ENCODE measurements around the gene SYF2. TPM values are rescaled to one million over a fixed set of nuclear protein-coding genes. Genes with fewer than 3 reads are reported as not detected.
"Not testable (repeated sequence)": the region's sequence is repeated elsewhere in the genome, so short reads cannot be mapped to it uniquely, and the experiment has no call there.

SYF2 gene
- total RNA-seq, result 23.3 and 23.5 TPM in 2 replicates

DNA sequence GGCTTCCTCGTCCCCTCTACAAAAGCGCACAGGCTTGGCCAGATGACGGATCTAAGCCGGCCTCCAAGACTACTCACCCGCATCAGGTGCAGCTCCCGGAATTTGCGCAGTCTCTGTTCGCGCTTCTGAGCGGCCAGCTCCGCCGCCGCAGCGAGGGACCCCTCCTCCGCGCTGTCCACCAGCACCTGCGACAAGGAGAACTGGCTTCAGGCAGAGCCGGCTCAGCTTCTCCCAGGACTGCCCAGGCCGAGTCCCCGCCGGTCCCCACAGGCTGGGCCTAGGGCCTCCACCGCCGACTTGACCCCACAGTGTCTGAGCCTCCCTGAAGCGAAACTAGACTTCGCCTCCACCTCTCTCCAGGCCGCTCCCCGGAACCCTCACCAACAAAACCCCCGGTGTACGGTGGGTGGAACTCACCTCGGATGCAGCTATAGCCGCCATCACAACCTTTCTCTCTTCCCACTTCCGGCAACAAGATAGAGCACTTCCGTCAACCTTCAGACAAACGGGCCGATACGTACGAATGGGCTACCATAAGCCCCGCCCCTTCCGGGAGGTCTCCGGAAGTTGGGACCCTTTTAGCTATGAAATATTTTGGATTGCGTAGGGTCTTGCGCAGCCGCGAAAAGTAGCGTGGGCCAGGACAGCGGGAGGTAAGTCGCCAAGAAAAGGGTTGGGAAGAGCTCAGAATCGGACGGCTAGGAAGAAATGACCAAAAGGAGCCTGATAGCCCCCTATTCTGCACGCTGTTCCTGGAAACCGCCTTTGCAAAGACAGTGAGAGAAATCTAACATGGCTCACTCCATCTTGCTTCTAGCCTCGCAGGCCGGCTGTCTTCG, at the start of gene SYF2:
Gene SYF2, minus strand, starts transcription at position 476 of the 839 bp plus-strand sequence. Its CDS starts 35 bp downstream, at position 441.
- DNase-seq (ENCODE audit: low read depth in 2 of 2), result peak; percentile 88 to 92

DNA sequence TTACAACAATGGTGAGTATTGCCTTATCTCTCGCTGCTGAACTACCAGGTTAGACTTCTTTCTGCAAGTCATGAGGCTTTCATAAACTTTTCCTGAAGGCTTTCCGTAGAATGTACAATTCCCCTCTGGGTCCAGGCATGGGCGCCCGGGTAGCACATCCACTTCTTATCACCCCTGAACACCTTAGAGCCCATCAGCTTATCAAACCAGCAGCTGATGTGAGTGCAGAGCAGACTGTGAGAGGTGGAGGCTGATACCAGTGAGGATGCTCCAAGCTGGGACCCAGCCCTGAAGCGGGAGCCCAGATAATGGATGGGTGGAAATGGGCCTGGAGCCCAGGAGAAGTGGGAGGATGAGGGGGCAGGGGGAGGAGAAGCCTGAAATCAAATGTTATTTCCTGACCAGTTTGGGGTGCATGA, 47.4 kb upstream of the SYF2 start:
- DNase-seq (ENCODE audit: low read depth in 2 of 2), result not testable (repeated sequence)

DNA sequence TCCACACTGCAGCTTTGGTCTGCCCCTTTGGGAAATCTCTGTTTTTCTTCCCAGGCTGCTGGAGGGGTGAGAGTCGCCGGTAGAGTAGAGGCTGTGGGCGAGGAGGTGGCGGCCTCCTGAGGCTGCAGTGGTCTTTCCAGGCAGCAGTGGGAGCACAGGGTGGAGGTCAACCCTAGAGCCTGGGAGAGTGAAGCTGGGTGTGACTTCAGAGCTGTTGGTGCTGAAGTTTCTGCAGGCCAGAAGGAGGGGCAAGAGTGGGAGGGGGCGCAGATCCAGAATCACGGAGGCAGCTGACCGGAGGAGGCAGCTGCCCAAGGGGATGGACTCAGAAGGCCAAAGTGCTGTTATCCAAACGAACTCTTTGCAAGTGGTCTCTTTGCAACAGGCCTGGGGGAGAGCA, 46.5 kb upstream of the SYF2 start:
- DNase-seq (ENCODE audit: low read depth in 2 of 2), result not testable (repeated sequence)

DNA sequence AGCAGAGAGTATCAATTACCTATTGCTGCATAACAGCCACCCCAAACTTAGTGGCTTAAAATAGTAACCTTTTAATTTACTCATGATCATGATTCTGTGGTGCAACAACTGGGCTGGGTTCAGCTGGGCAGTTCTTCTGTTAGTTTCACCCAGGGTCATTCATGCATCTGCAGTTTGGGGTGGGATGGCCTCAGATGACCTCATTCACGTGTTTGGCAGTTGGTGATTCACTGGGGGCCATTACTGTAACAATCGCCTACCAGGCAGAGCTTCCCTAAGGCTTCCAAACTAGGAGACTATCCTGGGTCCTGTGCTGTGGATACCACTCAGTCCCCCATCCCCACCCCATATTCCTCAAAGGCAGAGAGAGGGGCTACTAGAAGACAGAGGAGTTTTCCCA, 46.1 kb upstream of the SYF2 start:
- DNase-seq (ENCODE audit: low read depth in 2 of 2), result not testable (repeated sequence)

DNA sequence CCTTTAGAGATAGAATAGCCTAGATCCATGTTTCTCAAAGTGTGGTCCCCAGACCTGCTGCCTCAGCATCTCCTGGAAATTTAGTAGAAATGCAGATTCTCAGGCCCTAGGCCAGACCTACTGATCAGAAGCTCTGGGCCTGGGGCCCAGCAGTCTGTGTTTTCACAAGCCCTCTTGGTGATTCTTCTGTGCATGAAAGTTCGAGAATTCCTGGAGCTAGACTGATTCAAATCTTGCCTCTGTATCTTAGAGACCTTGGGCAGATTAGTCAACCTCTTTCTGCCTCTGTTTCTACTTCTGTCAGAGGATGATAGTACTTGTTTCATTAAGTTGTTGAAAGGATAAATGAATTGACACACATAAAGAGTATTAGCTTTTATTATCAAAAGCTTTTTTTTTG, 45.0 kb upstream of the SYF2 start:
- not testable (repeated sequence) for DNase-seq (ENCODE audit: low read depth in 2 of 2)

DNA sequence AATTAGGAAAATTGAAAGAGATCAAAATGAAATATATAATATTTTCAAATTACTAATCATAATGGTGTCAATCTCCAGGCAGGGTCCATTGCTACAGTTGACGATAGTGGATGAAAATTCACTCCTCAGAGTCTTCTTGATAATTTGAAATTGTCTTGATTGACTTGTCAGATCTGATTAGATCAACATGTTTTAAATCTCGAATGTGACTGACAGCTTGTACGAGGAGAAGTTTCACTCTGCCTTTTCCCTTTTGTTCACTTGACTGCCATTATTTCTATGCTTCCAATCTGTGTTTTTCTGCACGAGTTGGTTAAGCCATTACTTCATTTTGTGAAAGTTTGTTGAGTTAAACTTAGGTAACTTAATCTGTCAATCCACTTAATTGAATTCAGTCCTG, 43.3 kb upstream of the SYF2 start:
- DNase-seq (ENCODE audit: low read depth in 2 of 2), result not testable (repeated sequence)

DNA sequence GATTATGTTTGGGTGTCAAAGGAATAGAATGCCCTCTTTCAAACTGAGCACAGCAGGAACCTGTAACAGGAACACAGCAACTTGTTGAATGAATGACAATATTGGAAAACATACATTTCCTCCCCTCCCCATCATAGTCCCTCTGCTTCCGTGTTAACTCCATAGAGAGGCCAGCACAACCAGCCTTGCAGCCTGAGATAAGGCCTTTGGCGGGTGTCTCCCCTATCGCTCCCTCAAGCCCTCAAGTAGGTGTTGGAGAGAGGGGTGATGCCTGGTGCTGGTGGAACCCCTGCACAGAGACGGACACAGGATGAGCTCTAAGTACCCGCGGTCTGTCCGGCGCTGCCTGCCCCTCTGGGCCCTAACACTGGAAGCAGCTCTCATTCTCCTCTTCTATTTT, 39.9 kb upstream of the SYF2 start, which contains the start of gene RHD:
Gene RHD, plus strand, starts transcription at position 272 of the 400 bp plus-strand sequence. Its CDS starts 39 bp downstream, at position 311.
- not testable (repeated sequence) for DNase-seq (ENCODE audit: low read depth in 2 of 2)

DNA sequence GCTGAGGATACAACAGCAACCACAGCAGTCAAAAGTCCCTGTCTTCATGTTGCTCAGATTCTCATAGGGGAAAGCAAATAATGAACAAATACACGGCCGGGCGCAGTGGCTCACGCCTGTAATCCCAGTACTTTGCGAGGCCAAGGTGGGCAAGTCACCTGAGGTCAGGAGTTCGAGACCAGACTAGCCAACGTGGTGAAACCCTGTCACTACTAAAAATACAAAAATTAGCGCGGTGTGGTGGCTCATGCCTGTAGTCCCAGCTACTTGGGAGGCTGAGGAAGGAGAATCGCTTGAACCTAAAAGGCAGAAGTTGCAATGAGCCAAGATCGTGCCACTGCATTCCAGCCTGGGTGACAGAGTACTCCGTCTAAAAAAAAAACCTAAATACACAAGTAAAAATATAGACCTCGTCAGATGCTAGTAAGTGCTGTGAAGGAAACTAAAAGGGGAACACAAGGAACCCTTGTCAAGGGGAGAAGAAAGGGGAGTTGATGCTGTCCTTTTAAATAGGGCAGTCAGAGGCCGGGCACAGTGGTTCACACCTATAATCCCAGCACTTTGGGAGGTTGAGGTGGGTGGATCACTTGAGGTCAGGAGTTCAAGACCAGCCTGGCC, 36.0 kb upstream of the SYF2 start:
- DNase-seq (ENCODE audit: low read depth in 2 of 2), result not testable (repeated sequence)

DNA sequence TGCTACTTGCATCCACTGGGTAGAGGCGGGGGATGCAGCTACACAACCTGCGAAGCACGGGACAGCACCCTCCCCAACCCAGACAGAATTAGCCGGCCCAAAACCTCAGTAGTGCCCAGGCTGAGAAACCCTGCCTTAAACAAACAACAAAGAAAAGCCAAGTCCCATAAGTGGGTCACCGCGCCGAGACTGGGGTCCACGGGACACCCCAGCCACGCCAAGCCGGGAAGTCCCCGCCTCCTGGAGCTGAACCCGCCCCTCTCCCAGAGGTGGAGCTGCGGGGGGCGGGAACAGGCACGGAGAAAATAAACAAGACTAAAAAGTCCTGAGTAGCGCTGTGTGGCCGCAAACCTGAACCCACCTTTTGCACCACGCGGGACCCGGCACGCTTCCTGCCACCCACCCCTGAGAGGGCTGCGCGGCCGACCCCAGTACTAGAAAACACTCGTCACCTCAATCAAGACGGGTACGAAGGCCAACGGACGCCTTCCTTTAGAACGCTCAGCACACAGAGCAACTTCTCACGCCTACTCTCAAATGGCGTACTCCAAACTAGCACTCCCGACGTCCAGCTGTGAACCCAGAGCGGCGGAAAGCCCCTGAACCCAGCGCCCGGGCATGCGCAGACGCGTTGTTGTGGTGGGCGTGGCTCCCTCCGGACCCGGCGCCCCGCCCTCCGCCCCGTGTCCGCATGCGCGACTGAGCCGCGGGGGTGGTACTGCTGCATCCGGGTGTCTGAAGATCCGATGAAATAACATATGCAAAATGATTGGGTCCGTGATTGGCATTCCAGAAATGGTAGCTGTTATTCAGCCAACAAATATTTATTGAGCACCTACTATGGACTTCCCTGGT, 35.2 kb upstream of the SYF2 start:
- DNase-seq (ENCODE audit: low read depth in 2 of 2), result peak in 1 of 2 donors; percentile 28

DNA sequence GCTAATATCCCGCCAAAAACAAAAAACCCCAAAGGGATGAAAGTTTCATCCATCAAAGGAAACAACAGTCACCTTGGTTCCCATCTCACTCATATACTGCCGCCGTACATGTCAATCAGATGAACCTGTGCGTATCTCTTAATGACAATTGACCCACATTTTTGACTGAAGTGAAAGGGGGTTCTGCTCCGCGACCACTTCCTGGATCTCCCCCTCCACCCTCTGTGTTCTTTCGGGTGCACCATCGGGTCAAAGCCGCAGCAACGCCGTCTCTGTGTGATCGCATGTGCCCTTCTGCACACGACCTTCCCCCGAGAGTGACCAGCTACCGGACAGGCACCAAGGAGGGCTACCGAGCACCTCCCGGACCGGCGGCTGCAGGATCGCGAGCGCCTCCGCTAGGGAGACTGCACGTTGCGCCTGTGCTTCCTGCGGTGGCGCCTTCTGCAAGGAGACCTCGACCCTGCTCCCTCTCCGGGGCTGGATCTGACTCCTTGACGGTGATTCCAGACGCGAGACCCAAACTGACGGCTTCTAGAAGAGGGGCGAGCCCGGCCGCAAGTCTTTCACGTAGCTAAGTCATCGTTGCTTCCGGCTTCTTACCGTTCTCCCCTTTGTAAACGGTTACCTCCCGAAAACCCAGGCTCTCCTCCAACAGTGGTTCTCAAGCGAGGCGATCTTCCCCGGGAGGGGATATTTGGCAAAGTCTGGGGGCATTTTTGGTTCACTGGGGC, 34.4 kb upstream of the SYF2 start:
- not testable (repeated sequence) for DNase-seq (ENCODE audit: low read depth in 2 of 2)

DNA sequence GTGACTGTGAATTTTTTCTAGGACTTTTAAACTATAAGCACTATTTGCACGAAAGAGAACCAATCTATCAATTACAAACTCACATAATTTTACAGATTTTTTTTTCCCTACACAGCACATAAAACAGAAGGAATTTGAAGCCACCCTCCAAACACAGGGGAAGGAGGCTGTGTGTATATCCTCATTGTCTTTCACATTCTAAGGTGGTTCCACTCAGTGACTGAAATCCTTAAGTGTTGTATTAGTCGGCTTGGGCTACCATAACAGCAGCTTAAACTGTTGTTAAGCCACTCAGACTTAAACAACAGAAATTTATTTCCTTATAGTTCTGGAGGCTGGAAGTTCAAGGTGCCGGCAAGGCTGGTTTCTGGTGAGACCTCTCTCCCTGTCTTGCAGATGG, 28.0 kb upstream of the SYF2 start:
- not testable (repeated sequence) for DNase-seq (ENCODE audit: low read depth in 2 of 2)

DNA sequence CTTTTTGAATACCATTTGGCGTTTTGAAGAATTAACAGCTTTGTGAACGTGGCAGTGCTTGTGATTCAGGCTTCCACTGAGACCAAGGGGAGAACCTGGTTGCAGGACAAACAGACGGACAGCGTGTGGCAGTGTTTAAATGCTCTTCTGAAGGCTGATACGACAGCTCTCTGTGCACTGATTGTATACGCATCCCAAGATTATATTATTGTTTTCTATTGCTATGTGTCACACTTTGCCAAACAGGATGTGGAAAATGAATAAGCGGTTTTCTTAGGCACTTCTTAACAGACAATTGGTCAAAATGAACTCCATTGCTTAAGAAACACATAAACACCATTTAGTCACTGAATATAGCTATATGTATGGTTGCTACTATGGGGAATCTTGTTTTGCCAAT, 27.5 kb upstream of the SYF2 start:
- peak; percentile 25 to 71 for DNase-seq (ENCODE audit: low read depth in 2 of 2)

DNA sequence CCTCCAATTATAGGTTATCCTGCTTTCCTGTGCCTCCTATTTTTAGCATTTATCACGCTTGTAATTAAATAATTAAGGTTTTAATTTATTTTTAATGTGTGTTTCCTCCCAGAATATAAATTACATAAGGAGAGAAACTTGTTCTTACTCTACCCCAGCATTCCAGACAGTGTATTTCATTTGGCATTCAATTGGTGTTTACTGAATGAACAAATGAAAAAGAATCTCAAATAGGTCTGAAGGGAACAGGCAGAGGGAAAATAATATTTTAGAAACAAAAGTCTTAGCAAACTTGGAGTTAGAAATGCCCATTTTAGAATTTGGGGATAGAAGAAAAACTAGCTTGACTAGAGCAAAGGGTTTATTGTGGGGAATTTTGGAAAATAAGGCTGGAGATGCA, 24.9 kb upstream of the SYF2 start:
- DNase-seq (ENCODE audit: low read depth in 2 of 2), result no peak

DNA sequence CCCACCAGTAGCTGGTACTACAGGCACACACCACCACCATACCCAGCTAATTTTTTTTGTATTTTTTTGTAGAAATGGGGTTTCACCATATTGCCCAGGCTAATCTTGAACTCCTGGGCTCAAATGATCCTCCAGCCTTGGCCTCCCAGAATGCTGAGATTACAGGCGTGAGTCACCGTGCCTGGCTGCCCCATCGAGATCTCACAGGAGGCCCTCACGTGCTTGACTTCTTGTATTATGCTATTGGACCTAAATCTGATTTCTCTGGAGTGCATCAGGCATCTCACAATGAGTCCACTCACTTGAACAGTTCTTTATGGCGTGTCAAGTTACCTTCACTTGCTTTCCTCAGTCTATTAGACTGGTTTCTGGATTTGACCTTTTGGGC, 24.3 kb upstream of the SYF2 start:
- no peak for DNase-seq (ENCODE audit: low read depth in 2 of 2)

DNA sequence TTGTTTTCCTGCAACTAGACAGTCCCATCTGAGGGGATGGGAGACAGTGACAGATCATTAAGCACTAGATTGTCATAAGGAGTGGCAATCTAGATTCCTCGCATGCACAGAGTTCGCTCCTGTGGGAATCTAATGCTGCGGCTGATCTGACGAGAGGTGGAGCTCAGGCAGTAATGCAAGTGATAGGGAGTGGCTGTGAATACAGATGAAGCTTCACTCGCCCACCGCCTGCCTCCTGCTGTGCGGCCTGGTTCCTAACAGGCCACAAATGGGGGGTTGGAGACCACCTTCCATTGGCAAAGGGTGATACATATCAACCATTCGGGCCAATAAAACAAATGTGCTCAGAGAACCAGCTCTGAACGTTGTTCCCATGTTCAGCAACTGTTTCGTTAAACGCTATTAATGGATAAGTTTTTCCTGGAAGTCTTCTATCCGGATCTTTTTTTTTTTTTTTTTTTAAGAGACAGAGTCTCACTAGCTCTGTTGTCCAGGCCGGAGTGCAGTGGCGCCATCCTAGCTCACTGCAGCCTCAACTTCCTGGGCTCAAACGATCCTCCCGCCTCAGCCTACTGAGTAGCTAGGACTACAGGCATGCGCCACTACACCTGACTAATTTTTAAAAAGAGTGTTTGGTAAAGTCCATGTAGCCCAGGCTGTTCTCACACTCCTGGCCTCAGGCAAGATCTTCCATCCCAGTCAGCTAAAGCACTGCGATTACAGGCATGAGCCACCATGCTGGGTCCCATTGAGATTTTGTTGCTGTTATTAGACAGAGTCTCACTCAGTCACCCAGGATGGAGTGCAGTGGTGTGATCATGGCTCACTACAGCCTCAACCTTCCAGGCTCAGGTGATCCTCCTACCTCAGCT, 23.6 kb upstream of the SYF2 start:
- DNase-seq (ENCODE audit: low read depth in 2 of 2), result no peak

DNA sequence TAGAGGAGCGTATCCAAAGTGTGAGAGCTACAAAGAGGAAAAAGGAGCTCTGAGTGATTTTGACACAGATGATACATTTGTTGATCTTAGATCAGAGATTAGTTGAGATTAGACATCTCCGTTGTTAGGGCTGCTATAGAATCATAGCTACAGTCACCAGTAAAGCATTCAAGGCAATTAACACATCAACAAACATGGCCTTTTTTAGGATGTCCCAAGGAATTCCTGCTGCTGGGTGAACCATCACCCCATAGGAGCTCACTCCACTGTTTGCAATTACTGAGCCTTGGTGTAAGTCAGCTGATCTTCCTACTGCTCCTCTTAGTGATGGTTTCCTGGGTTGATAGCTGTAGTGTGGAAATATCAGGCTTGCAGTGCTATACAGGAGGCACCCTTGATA, 21.6 kb upstream of the SYF2 start:
- DNase-seq (ENCODE audit: low read depth in 2 of 2), result peak in 1 of 2 donors; percentile 29

DNA sequence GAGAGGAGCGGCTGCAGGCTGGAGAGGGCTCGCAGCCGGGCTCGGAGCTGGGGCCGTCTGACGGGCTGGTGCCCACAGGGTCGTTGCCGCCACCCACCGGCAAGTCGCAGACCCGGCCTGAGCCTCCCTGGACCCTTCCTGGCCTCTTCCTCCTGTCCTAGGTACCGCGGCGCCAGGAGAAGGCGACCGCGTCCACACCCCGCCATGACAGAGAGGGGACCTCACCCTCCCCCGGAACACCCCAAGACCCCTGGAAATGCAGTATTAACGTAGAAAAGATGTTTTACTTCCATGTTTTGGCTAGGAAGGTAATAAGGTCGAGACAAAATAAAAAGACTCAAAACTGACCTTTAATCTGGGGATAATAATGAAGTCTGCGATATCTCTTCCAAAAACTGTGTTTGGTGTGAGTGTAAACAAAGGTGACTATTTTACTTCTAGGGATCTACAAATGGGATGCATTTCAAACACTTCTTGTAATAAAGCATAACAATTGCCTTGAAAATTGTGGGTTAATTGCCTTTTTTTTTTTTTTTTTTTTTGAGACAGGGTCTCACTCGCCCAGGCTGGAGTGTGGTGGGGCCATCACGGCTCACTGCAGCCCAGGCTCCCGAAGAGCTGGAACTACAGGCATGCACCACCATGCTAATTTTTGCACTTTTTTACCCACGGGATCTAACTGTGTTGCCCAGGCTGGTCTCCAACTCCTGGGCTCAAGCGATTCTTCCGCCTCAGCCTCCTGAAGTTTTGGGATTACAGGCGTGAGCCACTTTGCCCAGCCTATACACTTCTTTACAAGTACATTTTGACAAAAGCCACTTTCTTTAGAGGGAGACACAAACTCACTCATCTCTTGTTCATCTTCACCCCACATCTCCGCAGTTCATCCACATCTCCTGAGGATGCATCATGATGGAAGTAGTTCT, 15.8 kb upstream of the SYF2 start:
- DNase-seq (ENCODE audit: low read depth in 2 of 2), result no peak

DNA sequence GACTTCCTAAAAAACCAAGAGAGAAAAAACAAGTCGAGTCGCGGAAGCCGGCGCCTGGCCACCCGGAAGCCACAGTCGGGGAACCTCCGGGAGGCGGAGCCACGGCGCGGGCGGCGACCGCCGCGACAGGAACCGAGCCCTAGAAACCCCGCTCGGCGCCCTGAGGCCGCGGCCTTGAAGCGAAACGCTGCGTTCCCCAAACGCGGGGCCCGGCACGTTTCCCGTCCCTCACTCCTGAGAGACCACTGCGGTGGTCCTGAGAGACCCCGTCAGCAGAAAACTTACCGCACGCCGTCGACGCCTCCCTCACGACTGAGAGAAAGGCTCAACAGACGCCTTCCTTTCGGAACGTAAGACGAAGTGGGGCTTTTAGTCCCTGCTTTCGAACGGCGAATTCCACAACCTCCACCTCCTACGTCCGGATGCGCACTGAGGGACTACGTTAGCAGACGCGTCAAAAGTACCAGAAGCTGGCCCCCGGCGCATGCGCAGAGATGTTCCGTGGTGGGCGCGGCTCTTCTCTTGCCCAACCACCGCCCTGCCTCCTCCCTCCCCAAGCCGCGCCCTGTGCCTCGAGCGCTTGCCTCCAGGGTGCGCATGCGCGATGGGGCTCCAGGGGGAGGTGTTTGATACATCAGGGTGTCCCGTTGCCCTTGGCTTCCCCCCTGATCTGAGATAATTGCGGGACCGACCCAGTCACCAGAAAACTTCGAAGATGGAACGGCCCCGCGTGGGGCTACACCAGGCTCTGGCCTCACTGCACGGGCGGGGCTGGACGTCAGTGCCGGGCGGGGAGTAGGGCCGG, 14.9 kb upstream of the SYF2 start, which contains the start of gene RSRP1:
Gene RSRP1, minus strand, starts transcription at position 431 of the 805 bp plus-strand sequence. CDS start 491 bp downstream, outside the sequence.
- peak; percentile 95 to 98 for DNase-seq (ENCODE audit: low read depth in 2 of 2)

Data from dermis microvascular lymphatic vessel endothelial cell (primary cell).